Measurements from ENCODE around the gene AK4.

DNA sequence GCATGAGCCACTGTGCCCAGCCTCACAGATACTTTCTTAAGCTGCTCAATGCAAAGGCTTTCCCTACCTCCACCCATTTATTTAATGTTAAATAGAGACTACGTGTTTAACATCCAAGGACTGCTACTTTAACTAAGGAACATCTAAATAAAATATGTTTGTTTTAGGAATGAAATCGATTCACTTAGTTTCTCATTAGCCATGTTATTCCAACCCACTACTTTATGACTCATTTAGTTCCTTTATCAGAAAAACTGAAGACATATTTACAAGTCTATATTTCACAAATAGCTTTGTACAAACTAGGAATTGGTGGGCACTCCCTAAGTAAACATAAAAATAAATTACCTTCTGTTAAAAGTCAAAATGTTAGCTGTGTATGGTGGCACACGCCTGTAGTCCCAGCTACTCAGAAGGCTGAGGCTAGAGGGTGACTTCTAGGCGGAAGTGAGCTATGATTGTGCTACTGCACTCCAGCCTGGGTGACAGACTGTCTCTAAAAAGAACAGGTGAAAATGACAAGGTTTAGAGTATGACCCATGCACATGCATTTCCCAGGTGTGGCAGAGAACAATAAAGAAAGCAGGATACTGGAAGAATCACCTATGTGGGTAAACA, 39.9 kb upstream of the AK4 start:
- TF ChIP-seq POLR2A (IDR thresholded peaks at IDR 0.05) (no peak), POLR2AphosphoS5 (IDR thresholded peaks at IDR 0.05) (no peak), EP300 (IDR thresholded peaks at IDR 0.05) (no peak)
- TF ChIP-seq, protein P1, sequence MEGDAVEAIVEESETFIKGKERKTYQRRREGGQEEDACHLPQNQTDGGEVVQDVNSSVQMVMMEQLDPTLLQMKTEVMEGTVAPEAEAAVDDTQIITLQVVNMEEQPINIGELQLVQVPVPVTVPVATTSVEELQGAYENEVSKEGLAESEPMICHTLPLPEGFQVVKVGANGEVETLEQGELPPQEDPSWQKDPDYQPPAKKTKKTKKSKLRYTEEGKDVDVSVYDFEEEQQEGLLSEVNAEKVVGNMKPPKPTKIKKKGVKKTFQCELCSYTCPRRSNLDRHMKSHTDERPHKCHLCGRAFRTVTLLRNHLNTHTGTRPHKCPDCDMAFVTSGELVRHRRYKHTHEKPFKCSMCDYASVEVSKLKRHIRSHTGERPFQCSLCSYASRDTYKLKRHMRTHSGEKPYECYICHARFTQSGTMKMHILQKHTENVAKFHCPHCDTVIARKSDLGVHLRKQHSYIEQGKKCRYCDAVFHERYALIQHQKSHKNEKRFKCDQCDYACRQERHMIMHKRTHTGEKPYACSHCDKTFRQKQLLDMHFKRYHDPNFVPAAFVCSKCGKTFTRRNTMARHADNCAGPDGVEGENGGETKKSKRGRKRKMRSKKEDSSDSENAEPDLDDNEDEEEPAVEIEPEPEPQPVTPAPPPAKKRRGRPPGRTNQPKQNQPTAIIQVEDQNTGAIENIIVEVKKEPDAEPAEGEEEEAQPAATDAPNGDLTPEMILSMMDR (IDR thresholded peaks at IDR 0.05): no peak

Measured in gastroesophageal sphincter (tissue), 3 donors.